H1 (cell line): ENCODE results near the gene NPTXR. TPM values are rescaled to one million over a fixed set of nuclear protein-coding genes. Genes with fewer than 3 reads are reported as not detected.

Experiments used
- CTCF ChIA-PET: fragments of 300-600 bp; sonication (Branson Sonifier 250); formaldehyde crosslinking; loops from one replicate; lab custom pipeline; 2021; ENCODE audit not compliant: partially characterized antibody; lab: Charles Lee
- POLR2A ChIA-PET: fragments of 300-600 bp; sonication (Branson Sonifier 250); formaldehyde crosslinking; loops from one replicate; lab custom pipeline; 2021; ENCODE audit warnings: inconsistent platforms; ENCODE audit not compliant: partially characterized antibody; lab: Charles Lee
- DNase-seq, 2 experiments: peaks; one replicate each; pipeline versions ENCODE4 v3.0.0 to v3.0.0-alpha.2; 2010 to 2022; ENCODE audit warnings: low spot score in 2 of 2, low read depth in 1 of 2, mixed read lengths in 1 of 2
- FAIRE-seq: peaks from 2 replicates; lab custom pipeline; 2011; peaks lifted over from hg19 to GRCh38; lab: Jason Lieb, UNC
- H2AFZ ChIP-seq: 2 replicates; pipeline ENCODE4 v1.8.1; 2012; ENCODE audit warnings: low read length, inconsistent platforms
- H2AK5ac ChIP-seq: 2 replicates; pipeline ENCODE4 v1.6.1; 2013; ENCODE audit warnings: low read depth, low read length
- H2BK120ac ChIP-seq: replicated peaks from 2 replicates; pipeline ENCODE3; 2013; ENCODE audit warnings: low read depth, low read length, inconsistent platforms
- H2BK12ac ChIP-seq: 2 replicates; pipeline ENCODE4 v1.6.1; 2013; ENCODE audit warnings: low read depth, low read length
- H2BK15ac ChIP-seq: 2 replicates; pipeline ENCODE4 v1.6.1; 2013; ENCODE audit warnings: low read length
- H2BK20ac ChIP-seq: 2 replicates; pipeline ENCODE4 v1.6.1; 2013; ENCODE audit warnings: low read length
- H2BK5ac ChIP-seq: 2 replicates; pipeline ENCODE4 v1.6.1; 2013; ENCODE audit warnings: low read depth, low read length
- H3K14ac ChIP-seq: 2 replicates; pipeline ENCODE4 v1.6.1; 2013; ENCODE audit warnings: inconsistent platforms; ENCODE audit not compliant: insufficient read length
- H3K18ac ChIP-seq: 2 replicates; pipeline ENCODE4 v1.6.1; 2013; ENCODE audit warnings: low read length; ENCODE audit errors: extremely low read depth
- H3K23ac ChIP-seq: 2 replicates; pipeline ENCODE4 v1.6.1; 2013; ENCODE audit warnings: inconsistent platforms; ENCODE audit not compliant: insufficient read length
- H3K23me2 ChIP-seq: 2 replicates; pipeline ENCODE4 v1.6.1; 2013; ENCODE audit warnings: low read depth, low read length
- H3K27ac ChIP-seq: 2 replicates; pipeline ENCODE4 v1.6.1; 2011; ENCODE audit warnings: low read depth, low read length, inconsistent platforms
- H3K27me3 ChIP-seq, 4 experiments: replicated peaks in 1 of 4; 1 replicate in 1 of 4; 2 replicates in 3 of 4; pipeline versions ENCODE4 v1.6.1 to v1.8.1; 2011 to 2013; ENCODE audit warnings: low read length in 3 of 4, mild to moderate bottlenecking in 3 of 4, inconsistent platforms in 2 of 4, mixed read lengths in 2 of 4, moderate library complexity in 1 of 4; ENCODE audit not compliant: control insufficient read depth in 3 of 4, insufficient read depth in 3 of 4; ENCODE audit errors: extremely low read depth in 1 of 4
- H3K36me3 ChIP-seq, 4 experiments: 2 replicates each; pipeline versions ENCODE4 v1.6.1 to v1.8.1; 2011 to 2013; ENCODE audit warnings: mild to moderate bottlenecking in 4 of 4, low read length in 3 of 4, moderate library complexity in 2 of 4, control low read depth in 1 of 4, inconsistent platforms in 1 of 4; ENCODE audit not compliant: insufficient read depth in 4 of 4, control insufficient read depth in 2 of 4
- H3K4ac ChIP-seq: replicated peaks from 2 replicates; pipeline ENCODE3; 2013; ENCODE audit warnings: low read length, low read depth, mixed read lengths, inconsistent platforms; ENCODE audit not compliant: insufficient read length
- H3K4me1 ChIP-seq, 4 experiments: replicated peaks in 1 of 4; 1 replicate in 1 of 4; 2 replicates in 3 of 4; pipeline versions ENCODE4 v1.6.1 to v1.8.1; 2011 to 2013; ENCODE audit warnings: low read length in 3 of 4, inconsistent platforms in 2 of 4, mixed read lengths in 1 of 4; ENCODE audit not compliant: insufficient read depth in 4 of 4, control insufficient read depth in 3 of 4
- H3K4me2 ChIP-seq, 2 experiments: 2 replicates each; pipeline versions ENCODE4 v1.6.1 to v1.8.1; 2011 to 2013; ENCODE audit warnings: low read depth in 2 of 2, low read length in 2 of 2, control low read depth in 1 of 2, inconsistent platforms in 1 of 2, mild to moderate bottlenecking in 1 of 2; ENCODE audit not compliant: insufficient read depth in 1 of 2
- H3K4me3 ChIP-seq, 4 experiments: fragments of 200-600, 300-600 bp in 1 of 4; sonication (generic), shearing (Covaris generic), sonication (Bioruptor Twin) in 1 of 4; 2 replicates each; pipeline versions ENCODE4 v1.5.1 to v1.8.1; 2011 to 2016; ENCODE audit warnings: low read length in 4 of 4, low read depth in 3 of 4, control low read depth in 2 of 4, inconsistent platforms in 2 of 4, mild to moderate bottlenecking in 2 of 4, mixed read lengths in 1 of 4, moderate library complexity in 1 of 4; ENCODE audit not compliant: insufficient read depth in 2 of 4; ENCODE audit errors: extremely low read depth in 1 of 4
- H3K56ac ChIP-seq: replicated peaks from 2 replicates; pipeline ENCODE3; 2013; ENCODE audit warnings: low read depth, mild to moderate bottlenecking, mixed read lengths, low read length, inconsistent platforms; ENCODE audit not compliant: insufficient read length
- H3K79me1 ChIP-seq: 2 replicates; pipeline ENCODE4 v1.6.1; 2013; ENCODE audit warnings: low read depth, low read length, control low read depth
- H3K79me2 ChIP-seq, 2 experiments: 2 replicates each; pipeline versions ENCODE4 v1.6.1 to v1.8.1; 2012 to 2013; ENCODE audit warnings: low read length in 2 of 2, mild to moderate bottlenecking in 2 of 2, inconsistent platforms in 1 of 2; ENCODE audit not compliant: insufficient read depth in 2 of 2, control insufficient read depth in 1 of 2
- H3K9ac ChIP-seq, 4 experiments: replicated peaks in 1 of 4; 1 replicate in 1 of 4; 2 replicates in 3 of 4; pipeline versions ENCODE4 v1.6.1 to v1.8.1; 2011 to 2013; ENCODE audit warnings: low read depth in 3 of 4, low read length in 3 of 4, control low read depth in 2 of 4, mild to moderate bottlenecking in 2 of 4, moderate library complexity in 2 of 4, inconsistent platforms in 1 of 4; ENCODE audit errors: extremely low read depth in 1 of 4
- H3K9me3 ChIP-seq, 2 experiments: 2 replicates each; pipeline versions ENCODE4 v1.6.1 to v1.8.1; 2012 to 2013; ENCODE audit warnings: mild to moderate bottlenecking in 2 of 2, moderate library complexity in 2 of 2, control low read depth in 1 of 2, inconsistent platforms in 1 of 2, low read depth in 1 of 2, low read length in 1 of 2, mixed read lengths in 1 of 2; ENCODE audit not compliant: insufficient read depth in 2 of 2
- H4K20me1 ChIP-seq, 2 experiments: replicated peaks in 1 of 2; 2 replicates each; pipeline versions ENCODE3 to v1.8.1; 2011 to 2013; ENCODE audit warnings: inconsistent platforms in 2 of 2, low read length in 2 of 2, mild to moderate bottlenecking in 1 of 2; ENCODE audit not compliant: insufficient read depth in 2 of 2, control insufficient read depth in 1 of 2
- H4K5ac ChIP-seq: 2 replicates; pipeline ENCODE4 v1.6.1; 2013; ENCODE audit warnings: low read length, low read depth, mixed read lengths, inconsistent platforms; ENCODE audit not compliant: insufficient read length
- H4K8ac ChIP-seq: 2 replicates; pipeline ENCODE4 v1.8.0; 2013; ENCODE audit warnings: mild to moderate bottlenecking, moderate library complexity, low read length, inconsistent platforms; ENCODE audit not compliant: insufficient read depth; ENCODE audit errors: extremely low read depth
- H4K91ac ChIP-seq: replicated peaks from 2 replicates; pipeline ENCODE3; 2013; ENCODE audit warnings: low read length, mixed read lengths, inconsistent platforms; ENCODE audit not compliant: insufficient read length
- KDM1A ChIP-seq: fragments of 200-600, 300-600 bp; sonication (generic); IDR thresholded peaks from 2 replicates; pipeline ENCODE4 v1.7.1; 2016; ENCODE audit warnings: mild to moderate bottlenecking, low read length, borderline replicate concordance
- YY1 ChIP-seq: IDR thresholded peaks from 2 replicates; pipeline ENCODE4 v1.6.1; 2011; ENCODE audit warnings: low read depth, mild to moderate bottlenecking, low read length
- WGBS, 2 experiments: shearing (Covaris generic) in 1 of 2; methylation state at CpG; one replicate each; pipeline versions ENCODE4 v1.1.6 to v1.1.7; 2013 to 2015; ENCODE audit warnings: low lambda C conversion rate in 2 of 2, mixed read lengths in 2 of 2, inconsistent platforms in 1 of 2, low coverage in 1 of 2, missing lambda C conversion rate in 1 of 2; ENCODE audit not compliant: insufficient replicate concordance in 2 of 2, insufficient coverage in 1 of 2, insufficient read length in 1 of 2; ENCODE audit errors: extremely low coverage in 1 of 2, missing lambda C conversion rate in 1 of 2; 5-methylcytosine and 5-hydroxymethylcytosine counted together
- polyA plus RNA-seq, 7 experiments: library from polyadenylated mRNA; depleted of rRNA in 3 of 7; stranded (reverse) in 5 of 7; unstranded in 2 of 7; fragments of >200 nt in 5 of 7; fragments of 200-250 nt in 2 of 7; gene quantifications; 1 replicate in 5 of 7; 2 replicates in 1 of 7; 4 replicates in 1 of 7; pipeline versions ENCODE4 v1.2.1 to v1.2.3, GENCODE V29; 2011 to 2013; ENCODE audit warnings: missing spikeins in 2 of 7, mixed read lengths in 2 of 7
- total RNA-seq: library from RNA; stranded (reverse); fragmentation: NEBNext Ultra II Directional; extraction: Animal tissue kit (Norgen Biotek cat#: 25700); gene quantifications from 2 replicates; pipeline ENCODE4 v1.2.1, GENCODE V29; 2021
- TF ChIP-seq, protein P1 (sequence below): IDR thresholded peaks from 2 replicates; pipeline ENCODE4 v1.6.1; 2012; ENCODE audit warnings: low read length, inconsistent platforms

NPTXR gene
- total and polyA plus RNA-seq, 2 of the 8 experiments (the other 6 are each of a cell fraction or from before 2014, with no cell fraction given), result 3.7 to 6.4 TPM

DNA sequence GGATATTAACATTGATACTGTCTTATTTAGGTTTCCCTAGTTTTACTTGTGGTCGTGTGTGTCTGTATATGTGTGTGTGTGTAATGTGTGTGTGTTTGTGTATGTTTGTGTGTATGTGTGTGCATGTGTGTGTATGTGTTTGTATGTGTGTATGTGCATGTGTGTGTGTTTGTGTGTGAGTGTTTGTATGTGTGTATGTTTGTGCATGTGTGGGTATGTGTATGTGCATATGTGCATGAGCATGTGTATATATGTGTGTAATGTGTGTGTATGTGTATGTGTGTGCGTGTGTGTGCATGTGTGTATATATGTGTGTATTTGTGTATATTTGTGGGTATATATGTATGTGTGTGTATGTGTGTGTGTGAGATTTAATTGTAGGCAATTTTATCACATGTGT, 32.6 kb downstream of the NPTXR start:
- Histone ChIP-seq H2BK15ac (no peak overlapping the region), H3K4me1 (peaks cover 0 to 3% (median 0%) of the 10 kb centered on the region in 4 experiments; a peak in 1 of 7 replicates), H4K91ac (no peak overlapping the region), H2BK5ac (no peak overlapping the region), H3K4me3 (no peak overlapping the region), H2BK12ac (no peak overlapping the region), H2BK20ac (no peak overlapping the region), H2AK5ac (no peak overlapping the region), H4K20me1 (peaks cover 0 to 2% of the 10 kb centered on the region in 2 experiments), H3K4ac (no peak overlapping the region), H2BK120ac (peak overlapping the region; percentile 33), H3K27me3 (no peaks in the 10 kb centered on the region), H3K9me3 (0 out of 4 replicates have a peak, but pooled peaks cover 0 to 3% of the 10 kb centered on the region in 2 experiments), H3K14ac (no peak overlapping the region), H3K18ac (no peak overlapping the region), H3K56ac (peak overlapping the region; percentile 82), H3K27ac (no peak overlapping the region), H3K4me2 (no peak overlapping the region), H4K8ac (no peak overlapping the region), H4K5ac (no peak overlapping the region), H2AFZ (no peak overlapping the region), H3K23ac (no peak overlapping the region), H3K23me2 (peaks cover 5% of the 10 kb centered on the region; the same call in 1 of the 2 replicates), H3K9ac (no peak overlapping the region), H3K79me1 (no peaks in the 10 kb centered on the region), H3K36me3 (no peaks in the 10 kb centered on the region), H3K79me2 (no peaks in the 10 kb centered on the region)
- WGBS, 2 experiments, result 75% methylated on average over 2 of the region's 2 CpGs; no CpG with 5 or more reads in 1 of the 2 experiments
- FAIRE-seq, result no peak
- no peak for DNase-seq
- CTCF ChIA-PET, result interaction anchor here (1.6 to 2.0 kb wide), 3 partner anchors 41 to 45 kb away, joined by 3 to 7 read pairs (median 6); no protein-coding TSS in a partner anchor
- POLR2A ChIA-PET, result no interaction called here
- TF ChIP-seq YY1 (no peak), KDM1A (no peak)
- TF ChIP-seq, protein P1, sequence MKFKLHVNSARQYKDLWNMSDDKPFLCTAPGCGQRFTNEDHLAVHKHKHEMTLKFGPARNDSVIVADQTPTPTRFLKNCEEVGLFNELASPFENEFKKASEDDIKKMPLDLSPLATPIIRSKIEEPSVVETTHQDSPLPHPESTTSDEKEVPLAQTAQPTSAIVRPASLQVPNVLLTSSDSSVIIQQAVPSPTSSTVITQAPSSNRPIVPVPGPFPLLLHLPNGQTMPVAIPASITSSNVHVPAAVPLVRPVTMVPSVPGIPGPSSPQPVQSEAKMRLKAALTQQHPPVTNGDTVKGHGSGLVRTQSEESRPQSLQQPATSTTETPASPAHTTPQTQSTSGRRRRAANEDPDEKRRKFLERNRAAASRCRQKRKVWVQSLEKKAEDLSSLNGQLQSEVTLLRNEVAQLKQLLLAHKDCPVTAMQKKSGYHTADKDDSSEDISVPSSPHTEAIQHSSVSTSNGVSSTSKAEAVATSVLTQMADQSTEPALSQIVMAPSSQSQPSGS, result no peak
